Heart left ventricle (tissue), 16 donors: ENCODE data around the gene SUSD2. TPM values are rescaled to one million over a fixed set of nuclear protein-coding genes. Genes with fewer than 3 reads are reported as not detected.

ENCODE experiments used
- ATAC-seq, 4 donors: fragments of 200-7000 bp; cut with Tn5 transposase; one replicate each; pipeline ENCODE4 v1.9.1; 2020 to 2022; ENCODE audit warnings: moderate library complexity in 4 of 4, mild to moderate bottlenecking in 3 of 4, moderate number of reproducible peaks in 1 of 4
- DNase-seq, 5 donors: peaks; one replicate each; pipeline ENCODE4 v3.0.0-alpha.2; 2020
- H3K27ac ChIP-seq, 12 donors: fragments of 200-600 bp; sonication (generic) in 4 of 12; one replicate each; pipeline versions ENCODE4 v1.5.0 to v1.8.0; 2016 to 2022; ENCODE audit warnings: mild to moderate bottlenecking in 2 of 12
- H3K27me3 ChIP-seq, 9 donors: fragments of 200-600 bp; sonication (generic) in 2 of 9; one replicate each; pipeline versions ENCODE4 v1.5.1 to v1.8.0; 2016 to 2022; ENCODE audit warnings: mild to moderate bottlenecking in 3 of 9
- H3K36me3 ChIP-seq, 9 donors: fragments of 200-600 bp; sonication (generic) in 2 of 9; one replicate each; pipeline versions ENCODE4 v1.5.0 to v1.8.0; 2018 to 2022; ENCODE audit warnings: mild to moderate bottlenecking in 2 of 9
- H3K4me1 ChIP-seq, 12 donors: fragments of 200-600 bp; sonication (generic) in 4 of 12; one replicate each; pipeline versions ENCODE4 v1.5.0 to v1.8.0; 2016 to 2022; ENCODE audit warnings: mild to moderate bottlenecking in 3 of 12
- H3K4me3 ChIP-seq, 12 donors: fragments of 200-600 bp; sonication (generic) in 4 of 12; one replicate each; pipeline versions ENCODE4 v1.5.0 to v1.8.0; 2017 to 2022; ENCODE audit warnings: mild to moderate bottlenecking in 9 of 12, moderate library complexity in 4 of 12
- H3K9me3 ChIP-seq, 12 donors: fragments of 200-600 bp; sonication (generic) in 4 of 12; one replicate each; pipeline versions ENCODE4 v1.5.0 to v1.8.0; 2016 to 2022; ENCODE audit warnings: mild to moderate bottlenecking in 1 of 12
- CTCF ChIP-seq, 12 donors: fragments of 200-600 bp; sonication (generic) in 4 of 12; IDR thresholded peaks; one replicate each; pipeline versions ENCODE4 v1.5.0 to v1.8.0; 2018 to 2022; ENCODE audit warnings: antibody characterized with exemption in 12 of 12, mild to moderate bottlenecking in 5 of 12
- POLR2A ChIP-seq, 2 donors: fragments of 450-650 bp; IDR thresholded peaks; one replicate each; pipeline ENCODE4 v1.6.1; 2017; ENCODE audit warnings: antibody characterized with exemption in 2 of 2, mild to moderate bottlenecking in 2 of 2, moderate library complexity in 2 of 2
- WGBS, 4 donors: extraction: QIAGEN DNeasy Blood & Tissue Kit in 2 of 4; methylation state at CpG; one replicate each; pipeline versions ENCODE4 v1.1.5 to v1.1.7; 2013 to 2018; 5-methylcytosine and 5-hydroxymethylcytosine counted together
- intact Hi-C, 10 donors: fragments of 100-400 bp; cut with DNase I; formaldehyde crosslinking; loops; one replicate each; pipeline versions ENCODE4 v1.11.1 to v1.14.2; 2022
- polyA plus RNA-seq, 2 donors: library from polyadenylated mRNA; stranded (reverse); fragments of 200-250 nt; gene quantifications; one replicate each; pipeline ENCODE4 v1.2.3, GENCODE V29; 2013
- total RNA-seq, 9 donors: library from RNA; depleted of rRNA in 2 of 9; stranded (reverse); fragments of >200 nt in 2 of 9; fragmentation: NEBNext Ultra II Directional in 3 of 9; extraction: Animal tissue kit (Norgen Biotek cat#: 25700) in 3 of 9; gene quantifications; one replicate each; pipeline versions ENCODE4 v1.1.0 to v1.2.4, GENCODE V29; 2016 to 2023
- donor health status: ischemic (EF 13 %, LVEDD 7.1; RV severe dilation, severe dysfunction).
- donor health status: healthy with polysubstance abuse.
- donor health status: DM: no; HTN: yes; CAD: no.
- donor health status: DM: no; HTN: no; CAD: no.
- donor health status: ischemic (EF 25% LVEDD 6.9; RV normal size, moderate dysfunction).
- donor health status: ischemic (EF 25% LVEDD 5.7; RV mildly dilated, moderate dysfunction).
- donor health status: healthy.
- donor health status: DM: yes; HTN: yes; CAD: no.
- donor health status: ischemic (EF 35%, LVEDD 5.7; RV mildly dilated, moderate dysfunction).
- donor health status: nonischemic (EF 11% LVEDD 7.7; RV severe dilation, severe dysfunction).
- donor health status: DM: yes; HTN: yes; CAD: no.
- donor health status: PGD.
- donor health status: ischemic (EF 29% LVEDD 5.4; RV normal size, mild dysfunction).
- donor health status: nonischemic (EF 23%, LVEDD 6.1; RV moderate dilation, normal function).

The SUSD2 gene
- total and polyA plus RNA-seq, 11 donors, result 1.5 to 12.6 (median 2.7) TPM

GRCh38 chr22:24161909-24162308, 19.4 kb upstream of the SUSD2 start:
- Histone ChIP-seq H3K9me3 (no peaks in the 10 kb centered on the region), H3K36me3 (peaks cover 0 to 62% (median 25%) of the 10 kb centered on the region in 9 donors), H3K4me3 (no peak overlapping the region), H3K27me3 (no peaks in the 10 kb centered on the region), H3K4me1 (peaks cover 3 to 96% (median 67%) of the 10 kb centered on the region in 12 donors), H3K27ac (peak overlapping the region; percentile 29 to 91 (median 78))
- DNase-seq, result peak in 1 of 5 donors; percentile 64
- TF ChIP-seq POLR2A (IDR thresholded peaks at IDR 0.05) (no peak), CTCF (IDR thresholded peaks at IDR 0.05) (no peak)
- WGBS, 4 donors, result 61 to 71% (median 65%) methylated on average over 4 to 6 of the region's 6 CpGs
- intact Hi-C loops, result loop anchor here in 4 of 10 donors (5.0 to 10.0 kb wide), 2 partner anchors 55 to 157 kb away; partner anchors contain the start of gene GSTT4 (in 3 of the 4)
- ATAC-seq, result peak in 1 of 4 donors; percentile 31

GRCh38 chr22:24162436-24162835, 18.9 kb upstream of the SUSD2 start:
- DNase-seq (peak in 1 of 5 donors; percentile 68), ATAC-seq (peak; percentile 40 to 63 (median 49))
- H3K4me3 ChIP-seq, result no peak overlapping the region
- H3K36me3 ChIP-seq, result peaks cover 0 to 67% (median 31%) of the 10 kb centered on the region in 9 donors
- intact Hi-C loops, result loop anchor here in 4 of 10 donors (5.0 to 10.0 kb wide), 2 partner anchors 55 to 158 kb away; partner anchors contain the start of gene GSTT4 (in 3 of the 4)
- TF ChIP-seq CTCF (IDR thresholded peaks at IDR 0.05) (no peak), POLR2A (IDR thresholded peaks at IDR 0.05) (no peak)
- H3K4me1 ChIP-seq, result peaks cover 0 to 90% (median 61%) of the 10 kb centered on the region in 12 donors
- H3K27ac ChIP-seq, result peak overlapping the region; percentile 29 to 91 (median 78)
- H3K27me3 ChIP-seq, result no peaks in the 10 kb centered on the region
- 52 to 68% (median 59%) methylated on average over 6 of the region's 6 CpGs for WGBS, 4 donors
- no peaks in the 10 kb centered on the region for H3K9me3 ChIP-seq

- Histone ChIP-seq H3K27me3 (no peaks in the 10 kb centered on the region), H3K27ac (peak overlapping the region in 11 of 12 donors; percentile 20 to 88 (median 71)), H3K4me3 (no peak overlapping the region), H3K9me3 (no peaks in the 10 kb centered on the region), H3K36me3 (peaks cover 0 to 83% (median 43%) of the 10 kb centered on the region in 9 donors), H3K4me1 (peaks cover 0 to 81% (median 46%) of the 10 kb centered on the region in 12 donors)
- ATAC-seq (no peak), DNase-seq (no peak)
- 84 to 93% (median 90%) methylated on average over 2 to 10 of the region's 10 CpGs for WGBS, 4 donors
- no peak for TF ChIP-seq POLR2A (IDR thresholded peaks at IDR 0.05)
- no peak for TF ChIP-seq CTCF (IDR thresholded peaks at IDR 0.05)
- intact Hi-C loops, result loop anchor here in 4 of 10 donors (5.0 to 10.0 kb wide), 2 partner anchors 57 to 159 kb away; partner anchors contain the start of gene GSTT4 (in 3 of the 4)
These were observed 17.0 kb upstream of the SUSD2 start for GRCh38 chr22:24164243-24164642.

- Histone ChIP-seq H3K9me3 (no peaks in the 10 kb centered on the region), H3K27ac (peak overlapping the region in 11 of 12 donors; percentile 20 to 88 (median 71)), H3K4me3 (no peak overlapping the region), H3K4me1 (peaks cover 0 to 74% (median 40%) of the 10 kb centered on the region in 12 donors), H3K27me3 (no peaks in the 10 kb centered on the region), H3K36me3 (peaks cover 0 to 86% (median 48%) of the 10 kb centered on the region in 9 donors)
- peak in 4 of 5 donors; percentile 61 to 82 (median 72) for DNase-seq
- ATAC-seq, result peak; percentile 30 to 73 (median 60)
- TF ChIP-seq CTCF (IDR thresholded peaks at IDR 0.05) (no peak), POLR2A (IDR thresholded peaks at IDR 0.05) (no peak)
- WGBS, 4 donors, result 58 to 68% (median 64%) methylated on average over 6 of the region's 6 CpGs
- intact Hi-C loops, result loop anchor here in 4 of 10 donors (5.0 to 10.0 kb wide), 2 partner anchors 58 to 160 kb away; partner anchors contain the start of gene GSTT4 (in 3 of the 4)
These were observed 16.3 kb upstream of the SUSD2 start for GRCh38 chr22:24164940-24165339.
